DND-41 (cell line): ENCODE measurements around the gene B4GALNT3.

Source experiments
- ATAC-seq: fragments of 200-7000 bp; cut with Tn5 transposase; 3 replicates; pipeline ENCODE4 v1.9.1; 2021; ENCODE audit warnings: low read depth; ENCODE audit not compliant: insufficient read depth
- DNase-seq: peaks from one replicate; pipeline ENCODE4 v3.0.0-alpha.2; 2020
- H2AFZ ChIP-seq: 2 replicates; pipeline ENCODE4 v1.6.0; 2012; ENCODE audit warnings: low read depth, low read length
- H3K27ac ChIP-seq: 2 replicates; pipeline ENCODE4 v1.5.1; 2012; ENCODE audit warnings: low read length, inconsistent platforms
- H3K27me3 ChIP-seq: fragments of 200-600 bp; sonication (generic); 2 replicates; pipeline ENCODE4 v1.6.0; 2012; ENCODE audit warnings: low read length, mild to moderate bottlenecking, inconsistent platforms; ENCODE audit not compliant: insufficient read depth, poor library complexity
- H3K36me3 ChIP-seq: 2 replicates; pipeline ENCODE4 v1.5.1; 2012; ENCODE audit warnings: low read length, inconsistent platforms; ENCODE audit not compliant: insufficient read depth
- H3K4me1 ChIP-seq: 2 replicates; pipeline ENCODE4 v1.5.1; 2012; ENCODE audit warnings: mild to moderate bottlenecking, low read length; ENCODE audit not compliant: insufficient read depth
- H3K4me2 ChIP-seq: 2 replicates; pipeline ENCODE4 v1.6.0; 2012; ENCODE audit warnings: mild to moderate bottlenecking, moderate library complexity, low read length, inconsistent platforms; ENCODE audit not compliant: insufficient read depth
- H3K4me3 ChIP-seq, 2 experiments: fragments of 200-600 bp in 1 of 2; shearing (Covaris generic) in 1 of 2; 2 replicates each; pipeline ENCODE4 v1.5.1; 2012 to 2016; ENCODE audit warnings: inconsistent platforms in 2 of 2, low read length in 2 of 2, mild to moderate bottlenecking in 2 of 2, low read depth in 1 of 2, moderate library complexity in 1 of 2
- H3K79me2 ChIP-seq: 2 replicates; pipeline ENCODE4 v1.6.0; 2012; ENCODE audit warnings: low read length, inconsistent platforms; ENCODE audit not compliant: insufficient read depth
- H3K9ac ChIP-seq: 2 replicates; pipeline ENCODE4 v1.6.0; 2012; ENCODE audit warnings: low read depth, mild to moderate bottlenecking, inconsistent platforms, low read length, moderate library complexity
- H3K9me3 ChIP-seq: 2 replicates; pipeline ENCODE4 v1.5.1; 2012; ENCODE audit warnings: low read length, moderate library complexity, mild to moderate bottlenecking, inconsistent platforms; ENCODE audit not compliant: insufficient read depth, severe bottlenecking
- H4K20me1 ChIP-seq: 2 replicates; pipeline ENCODE4 v1.6.0; 2012; ENCODE audit warnings: low read length; ENCODE audit not compliant: insufficient read depth
- CTCF ChIP-seq: IDR thresholded peaks from 2 replicates; pipeline ENCODE4 v1.5.1; 2012; ENCODE audit warnings: borderline replicate concordance, low read length, moderate library complexity, mild to moderate bottlenecking; ENCODE audit not compliant: poor library complexity, severe bottlenecking; ENCODE audit errors: extremely low read depth
- EZH2 ChIP-seq: IDR thresholded peaks from 3 replicates; pipeline ENCODE4 v1.6.1; 2012; ENCODE audit warnings: borderline replicate concordance, low read depth, mild to moderate bottlenecking, moderate library complexity, low read length, inconsistent platforms; ENCODE audit not compliant: severe bottlenecking

B4GALNT3 gene

GRCh38 chr12:513446-513845, 53.7 kb downstream of the B4GALNT3 start:
- no peaks in the 10 kb centered on the region for H4K20me1 ChIP-seq
- no peaks in the 10 kb centered on the region for H3K36me3 ChIP-seq
- no peak overlapping the region for H3K9ac ChIP-seq
- H3K27ac ChIP-seq: no peak overlapping the region
- no peak for TF ChIP-seq EZH2
- TF ChIP-seq CTCF: no peak
- H3K4me2 ChIP-seq: no peak overlapping the region
- peaks cover 25% of the 10 kb centered on the region for H3K27me3 ChIP-seq
- DNase-seq (no peak), ATAC-seq (no peak)
- no peaks in the 10 kb centered on the region for H3K9me3 ChIP-seq
- no peak overlapping the region for H2AFZ ChIP-seq
- H3K79me2 ChIP-seq: no peaks in the 10 kb centered on the region
- no peaks in the 10 kb centered on the region for H3K4me1 ChIP-seq
- H3K4me3 ChIP-seq: no peak overlapping the region

- ATAC-seq (no peak), DNase-seq (no peak)
- Histone ChIP-seq H3K4me3 (no peak overlapping the region), H2AFZ (no peak overlapping the region), H4K20me1 (no peaks in the 10 kb centered on the region), H3K9me3 (no peaks in the 10 kb centered on the region), H3K9ac (no peak overlapping the region), H3K4me1 (no peaks in the 10 kb centered on the region), H3K27me3 (peaks cover 27% of the 10 kb centered on the region), H3K4me2 (no peak overlapping the region), H3K27ac (no peak overlapping the region), H3K36me3 (no peaks in the 10 kb centered on the region), H3K79me2 (no peaks in the 10 kb centered on the region)
- TF ChIP-seq CTCF (no peak), EZH2 (no peak)
These were observed 57.8 kb downstream of the B4GALNT3 start for GRCh38 chr12:517538-517937.

GRCh38 chr12:520119-520518, 60.4 kb downstream of the B4GALNT3 start:
- TF ChIP-seq CTCF (no peak), EZH2 (no peak)
- Histone ChIP-seq H3K9ac (no peak overlapping the region), H3K27me3 (peaks cover 27% of the 10 kb centered on the region), H4K20me1 (no peaks in the 10 kb centered on the region), H3K4me3 (no peak overlapping the region), H3K36me3 (no peaks in the 10 kb centered on the region), H3K79me2 (no peaks in the 10 kb centered on the region), H2AFZ (no peak overlapping the region), H3K27ac (no peak overlapping the region), H3K4me2 (no peak overlapping the region), H3K4me1 (no peaks in the 10 kb centered on the region), H3K9me3 (no peaks in the 10 kb centered on the region)
- DNase-seq (no peak), ATAC-seq (no peak)
